OCI-LY3 (cell line): Measurements from ENCODE around the gene TBX6.

Experiments
- CTCF ChIP-seq: fragments of 200-600, 300-600 bp; sonication (generic); IDR thresholded peaks from 2 replicates; pipeline ENCODE4 v1.5.1; 2014; ENCODE audit warnings: antibody characterized with exemption, low read length, low read depth
- EZH2phosphoT487 ChIP-seq: fragments of 200-600 bp; shearing (Covaris generic); IDR thresholded peaks from 2 replicates; pipeline ENCODE4 v1.6.1; 2018; ENCODE audit warnings: antibody characterized with exemption, mixed run types, low read depth

GRCh38 chr16:30077656-30078055 is 14.1 kb downstream of the TBX6 start:
- no peak for TF ChIP-seq EZH2phosphoT487
- TF ChIP-seq CTCF: no peak
